OCI-LY7 (cell line): ENCODE data around the gene AMMECR1. TPM values are rescaled to one million over a fixed set of nuclear protein-coding genes. Genes with fewer than 3 reads are reported as not detected.
"Not testable (repeated sequence)": the region's sequence is repeated elsewhere in the genome, so short reads cannot be mapped to it uniquely, and the experiment has no call there.

Experiments
- BruUV-seq: library from RNA; stranded (reverse); fragments of 400-500 nt; replicated peaks from 2 replicates; lab custom pipeline; 2021; lab: Mats Ljungman, UMichigan
- CTCF ChIA-PET: fragments of 300-600 bp; sonication (Branson Sonifier 250); formaldehyde crosslinking; loops from one replicate; lab custom pipeline; 2022; ENCODE audit warnings: antibody characterized with exemption; ENCODE audit not compliant: unreplicated experiment; lab: Charles Lee
- POLR2A ChIA-PET: fragments of 300-600 bp; sonication (Branson Sonifier 250); formaldehyde crosslinking; loops from one replicate; lab custom pipeline; 2022; ENCODE audit warnings: antibody characterized with exemption; lab: Charles Lee
- DNase-seq: peaks from one replicate; pipeline ENCODE4 v3.0.0-alpha.2; 2015; ENCODE audit warnings: low spot score
- H2AFZ ChIP-seq: fragments of 200-600 bp; sonication (generic), shearing (Covaris generic); 2 replicates; pipeline ENCODE4 v1.6.1; 2014; ENCODE audit warnings: mild to moderate bottlenecking, antibody characterized with exemption, low read length, moderate library complexity
- H3K27ac ChIP-seq: fragments of 200-600 bp; sonication (generic); 2 replicates; pipeline ENCODE4 v1.5.1; 2014; ENCODE audit warnings: mixed run types, low read depth, mild to moderate bottlenecking, moderate library complexity, low read length, inconsistent platforms; ENCODE audit not compliant: poor library complexity, severe bottlenecking
- H3K36me3 ChIP-seq: fragments of 200-600 bp; sonication (generic); 2 replicates; pipeline ENCODE4 v1.6.1; 2014; ENCODE audit warnings: mild to moderate bottlenecking, antibody characterized with exemption, low read length, moderate library complexity, mixed read lengths; ENCODE audit not compliant: insufficient read depth
- H3K4me1 ChIP-seq: fragments of 200-600 bp; sonication (generic); 2 replicates; pipeline ENCODE4 v1.5.1; 2014; ENCODE audit warnings: mild to moderate bottlenecking, low read length; ENCODE audit not compliant: insufficient read depth, poor library complexity, severe bottlenecking
- H3K4me2 ChIP-seq: fragments of 200-600 bp; sonication (generic); 2 replicates; pipeline ENCODE4 v1.6.1; 2014; ENCODE audit warnings: mild to moderate bottlenecking, low read length
- H3K4me3 ChIP-seq: fragments of 200-600 bp; sonication (generic); 2 replicates; pipeline ENCODE4 v1.5.1; 2014; ENCODE audit warnings: mild to moderate bottlenecking, low read depth, low read length; ENCODE audit not compliant: poor library complexity, severe bottlenecking
- H3K79me2 ChIP-seq: fragments of 200-600 bp; sonication (generic); 2 replicates; pipeline ENCODE4 v1.6.1; 2016; ENCODE audit warnings: low read depth, mild to moderate bottlenecking, low read length, moderate library complexity, mixed read lengths; ENCODE audit not compliant: insufficient read depth
- H3K9me2 ChIP-seq: fragments of 200-600 bp; sonication (generic); 2 replicates; pipeline ENCODE4 v1.6.1; 2016; ENCODE audit warnings: mild to moderate bottlenecking, low read length, mixed read lengths; ENCODE audit not compliant: insufficient read depth
- H3K9me3 ChIP-seq: fragments of 200-600 bp; sonication (generic); 2 replicates; pipeline ENCODE4 v1.6.1; 2014; ENCODE audit warnings: mild to moderate bottlenecking, mixed run types, low read length, mixed read lengths
- H4K20me1 ChIP-seq: fragments of 200-600 bp; sonication (generic); 2 replicates; pipeline ENCODE4 v1.6.1; 2014; ENCODE audit warnings: mild to moderate bottlenecking, antibody characterized with exemption, low read length, moderate library complexity, mixed read lengths; ENCODE audit not compliant: insufficient read depth
- EZH2phosphoT487 ChIP-seq: fragments of 200-600 bp; sonication (generic); IDR thresholded peaks from 2 replicates; pipeline ENCODE4 v1.6.1; 2018; ENCODE audit warnings: low read depth, borderline replicate concordance, mild to moderate bottlenecking, mixed run types, antibody characterized with exemption, low read length, moderate library complexity, mixed read lengths
- intact Hi-C: fragments of 100-400 bp; cut with micrococcal nuclease; formaldehyde crosslinking; loops from one replicate; pipeline ENCODE4 v1.10.0; 2022; ENCODE audit not compliant: unreplicated experiment
- total RNA-seq, 2 experiments: library from RNA; depleted of rRNA in 1 of 2; stranded (reverse); fragments of >200 nt in 1 of 2; shearing (Covaris generic) in 1 of 2; gene quantifications; 2 replicates each; pipeline ENCODE4 v1.2.3, GENCODE V29; 2014 to 2022
- TF ChIP-seq, protein P1 (sequence below): fragments of 200-600 bp; sonication (generic); conservative IDR thresholded peaks from 2 replicates; pipeline ENCODE4 v1.5.1; 2014; ENCODE audit warnings: mild to moderate bottlenecking, antibody characterized with exemption, low read length, moderate library complexity, mixed read lengths

The AMMECR1 gene
- total RNA-seq, 2 experiments from 2014 or later = 19.1 to 32.3 TPM

DNA sequence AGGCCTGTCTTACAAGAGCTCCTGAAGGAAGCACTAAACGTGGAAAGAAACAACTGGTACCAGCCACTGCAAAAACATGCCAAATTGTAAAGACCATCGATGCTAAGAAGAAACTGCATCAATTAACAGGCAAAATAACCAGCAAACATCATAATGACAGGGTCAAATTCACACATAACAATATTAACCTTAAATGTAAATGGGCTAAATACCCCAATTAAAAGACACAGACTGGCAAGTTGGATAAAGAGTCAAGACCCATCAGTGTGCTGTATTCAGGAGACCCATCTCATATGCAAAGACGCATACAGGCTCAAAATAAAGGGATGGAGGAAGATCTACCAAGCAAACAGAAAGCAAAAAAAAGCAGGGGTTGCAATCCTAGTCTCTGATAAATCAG lies 86.4 kb downstream of the AMMECR1 start:
- H3K36me3 ChIP-seq, H3K4me1 ChIP-seq, H3K27ac ChIP-seq, H4K20me1 ChIP-seq, H3K9me2 ChIP-seq, H3K79me2 ChIP-seq, H2AFZ ChIP-seq, H3K4me3 ChIP-seq, H3K9me3 ChIP-seq, intact Hi-C loops, DNase-seq, H3K4me2 ChIP-seq, POLR2A ChIA-PET, BruUV-seq, CTCF ChIA-PET: not testable (repeated sequence)

DNA sequence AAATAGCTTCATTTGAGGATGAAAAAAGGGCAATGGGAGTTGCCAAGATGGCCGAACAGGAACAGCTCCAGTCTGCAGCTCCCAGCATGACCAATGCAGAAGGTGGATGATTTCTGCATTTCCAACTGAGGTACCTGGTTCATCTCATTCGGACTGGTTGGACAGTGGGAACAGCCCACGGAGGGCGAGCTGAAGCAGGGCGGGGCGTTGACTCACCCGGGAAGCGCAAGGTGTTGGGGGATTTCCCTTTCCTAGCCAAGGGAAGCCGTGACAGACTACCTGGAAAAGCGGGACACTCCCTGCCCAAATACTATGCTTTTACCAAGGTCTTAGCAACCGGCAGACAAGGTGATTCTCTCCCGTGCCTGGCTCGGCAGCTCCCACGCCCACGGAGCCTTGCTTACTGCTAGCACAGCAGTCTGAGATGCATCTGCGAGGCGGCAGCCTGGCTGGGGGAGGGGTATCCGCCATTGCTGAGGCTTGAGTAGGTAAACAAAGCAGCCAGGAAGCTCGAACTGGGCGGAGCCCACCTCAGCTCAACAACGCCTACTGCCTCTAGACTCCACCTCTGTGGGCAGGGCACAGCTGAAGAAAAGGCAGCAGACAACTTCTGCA lies 88.3 kb downstream of the AMMECR1 start:
- H3K9me3 ChIP-seq, H3K4me2 ChIP-seq, H3K9me2 ChIP-seq, CTCF ChIA-PET, H3K4me3 ChIP-seq, H3K27ac ChIP-seq, H4K20me1 ChIP-seq, POLR2A ChIA-PET, H3K36me3 ChIP-seq, intact Hi-C loops, BruUV-seq, H3K4me1 ChIP-seq, H2AFZ ChIP-seq, H3K79me2 ChIP-seq: not testable (repeated sequence)
- DNase-seq = peak; percentile 19

DNA sequence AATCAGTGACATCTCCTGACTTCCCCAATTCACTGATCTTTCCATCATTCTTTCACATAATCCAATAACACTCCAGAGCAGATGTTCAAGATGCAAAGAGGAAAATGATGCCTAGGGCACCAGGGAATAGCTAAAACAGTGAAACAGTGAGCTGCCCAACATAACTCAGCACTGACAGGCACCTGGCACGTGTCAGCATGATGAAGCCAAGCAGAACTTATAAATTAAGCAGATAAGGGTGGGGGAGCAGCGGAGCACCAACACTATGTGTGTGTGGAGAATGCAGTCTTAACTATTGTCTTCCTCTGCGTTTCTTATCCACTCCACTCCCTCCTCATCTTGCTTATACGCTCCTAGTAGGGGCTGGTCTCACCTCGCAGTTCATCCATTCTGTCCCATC lies 89.4 kb downstream of the AMMECR1 start:
- Histone ChIP-seq H3K36me3 (no peaks in the 10 kb centered on the region), H4K20me1 (no peaks in the 10 kb centered on the region), H2AFZ (no peak overlapping the region), H3K4me3 (no peak overlapping the region), H3K4me1 (no peaks in the 10 kb centered on the region), H3K4me2 (no peak overlapping the region), H3K27ac (no peak overlapping the region), H3K79me2 (no peaks in the 10 kb centered on the region), H3K9me2 (no peaks in the 10 kb centered on the region), H3K9me3 (no peaks in the 10 kb centered on the region)
- DNase-seq = no peak
- BruUV-seq = no TSS peak
- no peak for TF ChIP-seq EZH2phosphoT487
- TF ChIP-seq, protein P1, sequence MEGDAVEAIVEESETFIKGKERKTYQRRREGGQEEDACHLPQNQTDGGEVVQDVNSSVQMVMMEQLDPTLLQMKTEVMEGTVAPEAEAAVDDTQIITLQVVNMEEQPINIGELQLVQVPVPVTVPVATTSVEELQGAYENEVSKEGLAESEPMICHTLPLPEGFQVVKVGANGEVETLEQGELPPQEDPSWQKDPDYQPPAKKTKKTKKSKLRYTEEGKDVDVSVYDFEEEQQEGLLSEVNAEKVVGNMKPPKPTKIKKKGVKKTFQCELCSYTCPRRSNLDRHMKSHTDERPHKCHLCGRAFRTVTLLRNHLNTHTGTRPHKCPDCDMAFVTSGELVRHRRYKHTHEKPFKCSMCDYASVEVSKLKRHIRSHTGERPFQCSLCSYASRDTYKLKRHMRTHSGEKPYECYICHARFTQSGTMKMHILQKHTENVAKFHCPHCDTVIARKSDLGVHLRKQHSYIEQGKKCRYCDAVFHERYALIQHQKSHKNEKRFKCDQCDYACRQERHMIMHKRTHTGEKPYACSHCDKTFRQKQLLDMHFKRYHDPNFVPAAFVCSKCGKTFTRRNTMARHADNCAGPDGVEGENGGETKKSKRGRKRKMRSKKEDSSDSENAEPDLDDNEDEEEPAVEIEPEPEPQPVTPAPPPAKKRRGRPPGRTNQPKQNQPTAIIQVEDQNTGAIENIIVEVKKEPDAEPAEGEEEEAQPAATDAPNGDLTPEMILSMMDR = no peak
- ChIA-PET CTCF (no interaction called here), POLR2A (no interaction called here)
- intact Hi-C loops = no loop called here

DNA sequence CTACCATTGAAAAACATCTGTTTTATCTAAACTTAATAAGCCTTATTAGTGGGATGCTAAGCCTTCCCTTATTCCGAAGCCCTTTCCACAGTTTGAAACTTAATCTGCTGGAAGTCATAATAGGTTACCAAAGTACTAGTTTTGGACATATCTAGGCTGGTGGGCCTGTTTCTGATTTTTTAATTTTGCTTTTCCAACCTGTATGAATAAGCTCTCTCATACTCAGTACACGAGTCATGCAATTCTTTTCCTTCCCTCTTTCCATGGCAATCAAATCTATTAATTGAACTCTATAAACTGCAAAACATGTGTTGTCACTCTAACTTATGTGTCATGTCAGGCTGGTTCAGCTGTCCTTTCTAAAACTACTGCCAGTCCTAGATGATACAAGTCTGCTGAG lies 91.0 kb downstream of the AMMECR1 start:
- Histone ChIP-seq H4K20me1 (no peaks in the 10 kb centered on the region), H3K27ac (no peak overlapping the region), H3K79me2 (no peaks in the 10 kb centered on the region), H3K36me3 (no peaks in the 10 kb centered on the region), H3K4me3 (no peak overlapping the region), H3K4me1 (no peaks in the 10 kb centered on the region), H3K4me2 (no peak overlapping the region), H3K9me3 (no peaks in the 10 kb centered on the region), H3K9me2 (no peaks in the 10 kb centered on the region), H2AFZ (no peak overlapping the region)
- TF ChIP-seq, protein P1 = no peak
- TF ChIP-seq EZH2phosphoT487 = no peak
- POLR2A ChIA-PET = no interaction called here
- intact Hi-C loops = no loop called here
- no TSS peak for BruUV-seq
- CTCF ChIA-PET = no interaction called here
- no peak for DNase-seq
